WI38 (cell line): ENCODE measurements around the gene RIC1.

Experiments
- H3K4me3 ChIP-seq: 2 replicates; pipeline ENCODE4 v1.5.1; 2011; ENCODE audit warnings: low read depth, mild to moderate bottlenecking, control low read depth, low read length
- CTCF ChIP-seq: IDR thresholded peaks from 2 replicates; pipeline ENCODE4 v1.5.1; 2012; ENCODE audit warnings: low read depth, mild to moderate bottlenecking, control low read depth, low read length

RIC1 gene

GRCh38 chr9:5820425-5820824 lies 191.5 kb downstream of the RIC1 start:
- H3K4me3 ChIP-seq, result no peak overlapping the region
- no peak for TF ChIP-seq CTCF

- TF ChIP-seq CTCF, result no peak
Observed at GRCh38 chr9:5825223-5825622, 196.3 kb downstream of the RIC1 start.

More at GRCh38 chr9:5825223-5825622, 196.3 kb downstream of the RIC1 start:
- H3K4me3 ChIP-seq, result no peak overlapping the region
